GM21360 (cell line): ENCODE data around the gene GABARAP.
"Not testable (repeated sequence)": the region's sequence is repeated elsewhere in the genome, so short reads cannot be mapped to it uniquely, and the experiment has no call there.

Experiments
- ATAC-seq: cut with Tn5 transposase; IDR thresholded peaks from one replicate; pipeline ENCODE4 v1.9.1; 2021; ENCODE audit warnings: mild to moderate bottlenecking, moderate library complexity; ENCODE audit not compliant: unreplicated experiment

Gene GABARAP

GRCh38 chr17:7261379-7262191 is 19.3 kb upstream of the GABARAP start:
- ATAC-seq: no peak

- ATAC-seq: no peak
These were observed 18.6 kb upstream of the GABARAP start for GRCh38 chr17:7260651-7261378.

- ATAC-seq: no peak
These were observed 17.9 kb upstream of the GABARAP start for GRCh38 chr17:7260151-7260550.

GRCh38 chr17:7259555-7259889 is 17.3 kb upstream of the GABARAP start:
- no peak for ATAC-seq

GRCh38 chr17:7258731-7259554 is 16.7 kb upstream of the GABARAP start:
- ATAC-seq: no peak

- ATAC-seq: no peak
These were observed 14.7 kb upstream of the GABARAP start for GRCh38 chr17:7256766-7257456.

- ATAC-seq: no peak
These were observed 12.3 kb upstream of the GABARAP start for GRCh38 chr17:7254511-7254910.

GRCh38 chr17:7253082-7253481 is 10.8 kb upstream of the GABARAP start:
- ATAC-seq: no peak

GRCh38 chr17:7252176-7253043 is 10.2 kb upstream of the GABARAP start, which contains the start of gene ELP5:
Gene ELP5 (plus strand): TSS chr17:7252215. CDS start chr17:7252551, 336 bp downstream.
- peak; percentile 43 for ATAC-seq

GRCh38 chr17:7251661-7252175 is 9.5 kb upstream of the GABARAP start, which contains the start of gene CTDNEP1:
Gene CTDNEP1 (minus strand): TSS chr17:7251734. CDS start chr17:7251296, 438 bp downstream.
- ATAC-seq: peak; percentile 79

- no peak for ATAC-seq
These were observed 8.7 kb upstream of the GABARAP start for GRCh38 chr17:7250695-7251627.

- no peak for ATAC-seq
These were observed 7.6 kb upstream of the GABARAP start for GRCh38 chr17:7249830-7250229.

- ATAC-seq: no peak
These were observed 7.0 kb upstream of the GABARAP start for GRCh38 chr17:7249214-7249613.

- no peak for ATAC-seq
These were observed 6.5 kb upstream of the GABARAP start for GRCh38 chr17:7248796-7249195.

- ATAC-seq: no peak
These were observed 4.5 kb upstream of the GABARAP start for GRCh38 chr17:7246779-7247178.

GRCh38 chr17:7243838-7244237 is 1.6 kb upstream of the GABARAP start:
- ATAC-seq: not testable (repeated sequence)

GRCh38 chr17:7243453-7243729 is 1.1 kb upstream of the GABARAP start:
- ATAC-seq: no peak

- peak; percentile 46 for ATAC-seq
These were observed 636 bp upstream of the GABARAP start for GRCh38 chr17:7242717-7243452.
